LHCN-M2 (cell line): ENCODE measurements around the gene DENND2D. TPM values are rescaled to one million over a fixed set of nuclear protein-coding genes. Genes with fewer than 3 reads are reported as not detected.

ENCODE experiments used
- DNase-seq: peaks from one replicate; pipeline ENCODE4 v3.0.0-alpha.2; 2012; ENCODE audit warnings: low read depth
- total RNA-seq: library from RNA; depleted of rRNA; stranded (reverse); fragments of >200 nt; gene quantifications from 2 replicates; pipeline ENCODE4 v1.2.3, GENCODE V29; 2014

DENND2D gene
- total RNA-seq, 1 experiment from 2014 or later: 1.4 TPM

GRCh38 chr1:111182052-111182451 lies 18.4 kb downstream of the DENND2D start:
- DNase-seq: no peak

GRCh38 chr1:111179968-111180533 lies 20.4 kb downstream of the DENND2D start:
- no peak for DNase-seq

- DNase-seq: no peak
Observed at GRCh38 chr1:111176678-111177077, 23.8 kb downstream of the DENND2D start.

GRCh38 chr1:111175349-111175748 lies 25.1 kb downstream of the DENND2D start:
- no peak for DNase-seq

- DNase-seq: no peak
Observed at GRCh38 chr1:111174070-111174469, 26.4 kb downstream of the DENND2D start.

- DNase-seq: no peak
Observed at GRCh38 chr1:111172463-111172862, 28.0 kb downstream of the DENND2D start.

GRCh38 chr1:111164151-111164550 lies 36.3 kb downstream of the DENND2D start:
- no peak for DNase-seq

- DNase-seq: no peak
Observed at GRCh38 chr1:111163363-111163762, 37.1 kb downstream of the DENND2D start.

GRCh38 chr1:111162488-111162880 lies 38.0 kb downstream of the DENND2D start:
- DNase-seq: no peak

GRCh38 chr1:111161843-111162487 lies 38.5 kb downstream of the DENND2D start:
- DNase-seq: no peak

GRCh38 chr1:111157431-111157830 lies 43.0 kb downstream of the DENND2D start:
- DNase-seq: no peak

GRCh38 chr1:111154021-111154999 lies 46.1 kb downstream of the DENND2D start:
- DNase-seq: no peak

- no peak for DNase-seq
Observed at GRCh38 chr1:111151838-111152237, 48.6 kb downstream of the DENND2D start.

- no peak for DNase-seq
Observed at GRCh38 chr1:111148376-111148881, 52.0 kb downstream of the DENND2D start.

- DNase-seq: no peak
Observed at GRCh38 chr1:111147948-111148347, 52.5 kb downstream of the DENND2D start.

GRCh38 chr1:111145963-111146768 lies 54.3 kb downstream of the DENND2D start:
- no peak for DNase-seq

- DNase-seq: no peak
Observed at GRCh38 chr1:111145542-111145941, 54.9 kb downstream of the DENND2D start.

GRCh38 chr1:111142356-111142975 lies 58.0 kb downstream of the DENND2D start:
- no peak for DNase-seq

- DNase-seq: no peak
Observed at GRCh38 chr1:111141245-111142220, 58.9 kb downstream of the DENND2D start.

- DNase-seq: peak; percentile 54
Observed at GRCh38 chr1:111140680-111140967, 59.8 kb downstream of the DENND2D start.
